ENCODE data around the gene CBX6. TPM values are rescaled to one million over a fixed set of nuclear protein-coding genes. Genes with fewer than 3 reads are reported as not detected.

CBX6 gene
- total and polyA plus RNA-seq, 2 of the 8 experiments (the other 6 are each of a cell fraction or from before 2014, with no cell fraction given) = 10.6 to 27.5 TPM

DNA sequence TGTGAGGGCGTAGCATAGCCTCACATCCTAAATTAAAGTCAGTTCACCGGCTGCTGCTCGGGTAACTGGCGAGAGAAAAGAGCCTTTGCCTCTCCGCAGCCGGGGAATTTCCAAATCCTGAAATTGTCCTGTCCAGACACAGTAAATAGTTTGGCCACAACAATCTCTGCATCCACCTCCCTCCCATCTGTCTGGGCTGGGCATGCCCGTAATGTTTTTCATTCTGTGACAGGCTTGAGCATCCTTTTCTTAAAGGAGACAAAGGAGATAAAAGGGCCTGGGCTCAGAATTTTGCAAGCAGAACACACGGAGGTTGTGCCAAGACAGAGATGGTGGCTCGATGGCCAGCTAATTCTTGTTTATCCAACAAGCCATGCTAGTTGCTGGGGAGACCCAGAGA lies 19.2 kb upstream of the CBX6 start:
- Histone ChIP-seq H2AK5ac (ENCODE audit: low read depth, low read length) (no peak overlapping the region), H4K91ac (replicated peaks; ENCODE audit: insufficient read length, low read length) (no peak overlapping the region), H3K79me2 (ENCODE audit: control insufficient read depth in 1 of 2, insufficient read depth in 2 of 2, low read length in 2 of 2) (no peaks in the 10 kb centered on the region), H3K4me2 (ENCODE audit: insufficient read depth in 1 of 2, low read depth in 2 of 2, low read length in 2 of 2) (no peak overlapping the region), H2BK20ac (ENCODE audit: low read length) (no peak overlapping the region), H3K56ac (replicated peaks; ENCODE audit: insufficient read length, low read depth, low read length) (no peak overlapping the region), H3K27ac (ENCODE audit: low read depth, low read length) (no peak overlapping the region), H3K18ac (ENCODE audit: extremely low read depth, low read length) (no peak overlapping the region), H4K5ac (ENCODE audit: insufficient read length, low read depth, low read length) (no peak overlapping the region), H4K8ac (ENCODE audit: extremely low read depth, insufficient read depth, low read length) (no peak overlapping the region), H2BK12ac (ENCODE audit: low read depth, low read length) (no peak overlapping the region), H3K4ac (replicated peaks; ENCODE audit: insufficient read length, low read depth, low read length) (no peak overlapping the region), H3K27me3 (replicated peaks in 1 of 4; ENCODE audit: control insufficient read depth in 3 of 4, extremely low read depth in 1 of 4, insufficient read depth in 3 of 4, low read length in 3 of 4) (no peaks in the 10 kb centered on the region), H2BK120ac (replicated peaks; ENCODE audit: low read depth, low read length) (no peak overlapping the region), H2AFZ (ENCODE audit: low read length) (no peak overlapping the region), H2BK15ac (ENCODE audit: low read length) (no peak overlapping the region), H3K9ac (replicated peaks in 1 of 4; ENCODE audit: extremely low read depth in 1 of 4, low read depth in 3 of 4, low read length in 3 of 4) (no peak overlapping the region), H3K23ac (ENCODE audit: insufficient read length) (no peak overlapping the region), H3K36me3 (ENCODE audit: control insufficient read depth in 2 of 4, insufficient read depth in 4 of 4, low read length in 3 of 4) (no peaks in the 10 kb centered on the region), H4K20me1 (replicated peaks in 1 of 2; ENCODE audit: control insufficient read depth in 1 of 2, insufficient read depth in 2 of 2, low read length in 2 of 2) (no peaks in the 10 kb centered on the region), H3K9me3 (ENCODE audit: insufficient read depth in 2 of 2, low read depth in 1 of 2, low read length in 1 of 2) (no peaks in the 10 kb centered on the region), H3K79me1 (ENCODE audit: low read depth, low read length) (no peaks in the 10 kb centered on the region), H3K23me2 (ENCODE audit: low read depth, low read length) (no peaks in the 10 kb centered on the region), H3K4me1 (replicated peaks in 1 of 4; ENCODE audit: control insufficient read depth in 3 of 4, insufficient read depth in 4 of 4, low read length in 3 of 4) (no peaks in the 10 kb centered on the region), H3K14ac (ENCODE audit: insufficient read length) (no peak overlapping the region), H3K4me3 (ENCODE audit: extremely low read depth in 1 of 4, insufficient read depth in 2 of 4, low read depth in 3 of 4, low read length in 4 of 4) (no peak overlapping the region), H2BK5ac (ENCODE audit: low read depth, low read length) (no peak overlapping the region)
- ChIA-PET CTCF (ENCODE audit: partially characterized antibody) (no interaction called here), POLR2A (ENCODE audit: partially characterized antibody) (no interaction called here)
- FAIRE-seq (no peak), DNase-seq (ENCODE audit: low read depth in 1 of 2, low spot score in 2 of 2) (no peak)
- 75% methylated on average over 9 of the region's 9 CpGs; no CpG with 5 or more reads in 1 of the 2 experiments for WGBS, 2 experiments (ENCODE audit: extremely low coverage in 1 of 2, insufficient coverage in 1 of 2, insufficient read length in 1 of 2, insufficient replicate concordance in 2 of 2, low coverage in 1 of 2, low lambda C conversion rate in 2 of 2, missing lambda C conversion rate in 1 of 2)
- TF ChIP-seq SP2 (IDR thresholded peaks at IDR 0.05; ENCODE audit: low read length) (no peak), SIX5 (IDR thresholded peaks at IDR 0.05; ENCODE audit: low read depth, low read length) (no peak), CBX8 (IDR thresholded peaks at IDR 0.05; ENCODE audit: borderline replicate concordance, low read depth, low read length) (no peak), HDAC2 (IDR thresholded peaks at IDR 0.05; ENCODE audit: borderline replicate concordance in 1 of 2, low read depth in 2 of 2, low read length in 2 of 2) (no peak), BACH1 (IDR thresholded peaks at IDR 0.05; ENCODE audit: low read length) (no peak), RXRA (IDR thresholded peaks at IDR 0.05; ENCODE audit: insufficient read depth, low read depth, low read length) (no peak), RFX5 (IDR thresholded peaks at IDR 0.05; ENCODE audit: borderline replicate concordance, low read depth, low read length) (no peak), SIN3A (conservative IDR thresholded peaks at IDR 0.05 in 1 of 2, IDR thresholded peaks at IDR 0.05 in 1 of 2; ENCODE audit: low read depth in 1 of 2, low read length in 2 of 2) (no peak), SP1 (IDR thresholded peaks at IDR 0.05; ENCODE audit: low read depth, low read length) (no peak), BRCA1 (IDR thresholded peaks at IDR 0.05; ENCODE audit: low read depth, low read length) (no peak), ASH2L (IDR thresholded peaks at IDR 0.05; ENCODE audit: low read length) (no peak), YY1 (IDR thresholded peaks at IDR 0.05; ENCODE audit: low read depth, low read length) (no peak), EZH2 (IDR thresholded peaks at IDR 0.05; ENCODE audit: low read depth, low read length, severe bottlenecking) (no peak), SP4 (IDR thresholded peaks at IDR 0.05; ENCODE audit: low read length) (no peak), CBX5 (IDR thresholded peaks at IDR 0.05; ENCODE audit: low read depth, low read length) (no peak)
